ENCODE data around the gene GRPEL1. TPM values are rescaled to one million over a fixed set of nuclear protein-coding genes. Genes with fewer than 3 reads are reported as not detected.

Gene GRPEL1
- total RNA-seq, 1 experiment from 2014 or later = 74.5 TPM

- H3K27me3 ChIP-seq (ENCODE audit: low read length) = no peaks in the 10 kb centered on the region
- peaks cover 6% of the 10 kb centered on the region; the same call in 1 of the 2 replicates for H4K20me1 ChIP-seq (ENCODE audit: low read length)
- H3K36me3 ChIP-seq (ENCODE audit: low read depth, low read length) = no peaks in the 10 kb centered on the region
- H3K4me2 ChIP-seq (ENCODE audit: low read length) = no peak overlapping the region
- H3K9ac ChIP-seq (ENCODE audit: low read length) = no peak overlapping the region
- TF ChIP-seq CTCF (conservative IDR thresholded peaks at IDR 0.05; ENCODE audit: low read depth, low read length) (no peak), EZH2phosphoT487 (IDR thresholded peaks at IDR 0.05; ENCODE audit: borderline replicate concordance, low read length) (no peak), EZH2 (IDR thresholded peaks at IDR 0.05; ENCODE audit: low read length, unreplicated experiment) (no peak)
- TSS peak; percentile 46 for BruUV-seq (replicated peaks)
- ATAC-seq (no peak), DNase-seq (no peak)
- no peak overlapping the region for H3K27ac ChIP-seq (ENCODE audit: low read length)
- H2AFZ ChIP-seq (ENCODE audit: low read length) = no peak overlapping the region
- H3K9me2 ChIP-seq (replicated peaks; ENCODE audit: low read length) = no peaks in the 10 kb centered on the region
- no peak overlapping the region for H3K4me3 ChIP-seq (ENCODE audit: low read length)
- H3K79me2 ChIP-seq (ENCODE audit: low read length) = peaks cover 28% of the 10 kb centered on the region
- H3F3A ChIP-seq (ENCODE audit: low read length, unreplicated experiment) = no peaks in the 10 kb centered on the region
- ChIA-PET POLR2A (ENCODE audit: unreplicated experiment) (no interaction called here), CTCF (no interaction called here)
- intact Hi-C loops (cut with micrococcal nuclease) = no loop called here
- H3K4me1 ChIP-seq (ENCODE audit: insufficient read depth, low read length) = peaks cover 31% of the 10 kb centered on the region
- no peaks in the 10 kb centered on the region for H3K9me3 ChIP-seq (ENCODE audit: low read length)
Observed at GRCh38 chr4:7041246-7041645, 26.6 kb downstream of the GRPEL1 start.

DNA sequence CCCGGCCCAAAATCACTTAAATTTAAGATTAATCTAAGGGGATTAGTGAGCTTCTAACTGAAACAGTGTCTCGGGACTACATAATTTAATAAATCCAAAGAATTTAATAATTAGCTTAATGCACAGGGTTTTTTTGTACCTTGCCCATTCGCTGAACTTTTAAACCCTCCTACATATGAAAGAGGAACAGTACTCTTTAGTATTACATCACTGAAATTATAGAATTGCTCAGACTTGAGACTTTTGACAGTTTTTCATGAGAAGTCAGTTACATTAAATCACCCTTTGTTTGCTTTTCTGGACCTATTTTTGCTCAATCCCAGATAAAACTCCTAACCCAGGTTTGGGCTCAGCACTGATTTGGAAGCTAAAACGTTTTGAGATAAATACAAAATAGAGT is 27.1 kb downstream of the GRPEL1 start:
- no peak for DNase-seq
- Histone ChIP-seq H3K4me3 (ENCODE audit: low read length) (no peak overlapping the region), H2AFZ (ENCODE audit: low read length) (no peak overlapping the region), H3K36me3 (ENCODE audit: low read depth, low read length) (no peaks in the 10 kb centered on the region), H3K79me2 (ENCODE audit: low read length) (peaks cover 24% of the 10 kb centered on the region), H3K4me1 (ENCODE audit: insufficient read depth, low read length) (peaks cover 29% of the 10 kb centered on the region), H4K20me1 (ENCODE audit: low read length) (peaks cover 6% of the 10 kb centered on the region; the same call in 1 of the 2 replicates), H3K27me3 (ENCODE audit: low read length) (no peaks in the 10 kb centered on the region), H3F3A (ENCODE audit: low read length, unreplicated experiment) (no peaks in the 10 kb centered on the region), H3K9me2 (replicated peaks; ENCODE audit: low read length) (no peaks in the 10 kb centered on the region), H3K27ac (ENCODE audit: low read length) (no peak overlapping the region), H3K9me3 (ENCODE audit: low read length) (no peaks in the 10 kb centered on the region), H3K9ac (ENCODE audit: low read length) (no peak overlapping the region), H3K4me2 (ENCODE audit: low read length) (no peak overlapping the region)
- POLR2A ChIA-PET (ENCODE audit: unreplicated experiment) = no interaction called here
- intact Hi-C loops (cut with micrococcal nuclease) = no loop called here
- no peak for ATAC-seq
- CTCF ChIA-PET = no interaction called here
- TF ChIP-seq EZH2 (IDR thresholded peaks at IDR 0.05; ENCODE audit: low read length, unreplicated experiment) (no peak), CTCF (conservative IDR thresholded peaks at IDR 0.05; ENCODE audit: low read depth, low read length) (no peak), EZH2phosphoT487 (IDR thresholded peaks at IDR 0.05; ENCODE audit: borderline replicate concordance, low read length) (no peak)
- BruUV-seq (replicated peaks) = no TSS peak

DNA sequence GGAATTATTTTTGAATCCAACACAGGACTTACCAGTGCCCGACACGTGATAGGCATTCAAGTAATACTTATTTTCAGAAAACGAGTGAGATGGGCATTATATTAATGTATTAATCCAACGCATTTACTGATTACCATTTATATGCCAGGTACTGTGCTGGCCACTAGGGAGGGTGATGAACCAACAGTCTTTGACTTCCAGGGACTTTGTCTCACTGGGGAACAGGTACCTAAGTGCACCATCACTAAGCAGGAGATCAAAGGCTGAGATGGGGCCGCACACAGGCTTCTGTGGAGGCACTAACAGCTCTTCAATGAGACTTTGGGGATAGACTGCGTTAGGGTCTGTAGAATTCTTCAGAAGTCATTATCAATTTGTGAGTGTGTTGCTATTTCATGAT is 30.4 kb downstream of the GRPEL1 start:
- Histone ChIP-seq H3K27ac (ENCODE audit: low read length) (no peak overlapping the region), H3K27me3 (ENCODE audit: low read length) (no peaks in the 10 kb centered on the region), H2AFZ (ENCODE audit: low read length) (no peak overlapping the region), H3K4me3 (ENCODE audit: low read length) (no peak overlapping the region), H3K9me3 (ENCODE audit: low read length) (no peaks in the 10 kb centered on the region), H3K36me3 (ENCODE audit: low read depth, low read length) (no peaks in the 10 kb centered on the region), H3K4me2 (ENCODE audit: low read length) (no peak overlapping the region), H3K4me1 (ENCODE audit: insufficient read depth, low read length) (peaks cover 37% of the 10 kb centered on the region), H3K9ac (ENCODE audit: low read length) (no peak overlapping the region), H3K9me2 (replicated peaks; ENCODE audit: low read length) (no peaks in the 10 kb centered on the region), H3F3A (ENCODE audit: low read length, unreplicated experiment) (no peaks in the 10 kb centered on the region), H4K20me1 (ENCODE audit: low read length) (no peaks in the 10 kb centered on the region), H3K79me2 (ENCODE audit: low read length) (no peaks in the 10 kb centered on the region)
- TF ChIP-seq EZH2phosphoT487 (IDR thresholded peaks at IDR 0.05; ENCODE audit: borderline replicate concordance, low read length) = no peak
- no peak; the same call in 1 of the 2 replicates for TF ChIP-seq CTCF (conservative IDR thresholded peaks at IDR 0.05; ENCODE audit: low read depth, low read length)
- TF ChIP-seq EZH2 (IDR thresholded peaks at IDR 0.05; ENCODE audit: low read length, unreplicated experiment) = no peak
- ChIA-PET POLR2A (ENCODE audit: unreplicated experiment) (no interaction called here), CTCF (no interaction called here)
- intact Hi-C loops (cut with micrococcal nuclease) = no loop called here
- DNase-seq = no peak
- ATAC-seq = no peak
- no TSS peak for BruUV-seq (replicated peaks)
